K562 (cell line): ENCODE measurements around the gene RPS8. TPM values are rescaled to one million over a fixed set of nuclear protein-coding genes. Genes with fewer than 3 reads are reported as not detected.

Experiments used
- ARID3A ChIP-seq: IDR thresholded peaks from 2 replicates; pipeline ENCODE4 v1.6.1; 2012; ENCODE audit warnings: low read depth, low read length, improper control_type of control experiment, borderline replicate concordance
- CAMTA2 ChIP-seq: fragments of 250-450 bp; sonication (Bioruptor Pico); conservative IDR thresholded peaks from 2 replicates; pipeline ENCODE4 v1.5.1; 2022
- DLX4 ChIP-seq: fragments of 250-450 bp; sonication (Bioruptor Pico); IDR thresholded peaks from 2 replicates; pipeline ENCODE4 v1.6.1; 2021; ENCODE audit warnings: mild to moderate bottlenecking
- KDM4B ChIP-seq, 2 experiments: fragments of 450-650 bp in 1 of 2; sonication (generic) in 1 of 2; IDR thresholded peaks; 2 replicates each; pipeline ENCODE4 v1.6.1; 2016 to 2017; ENCODE audit warnings: borderline replicate concordance in 2 of 2, antibody characterized with exemption in 1 of 2, low read depth in 1 of 2, mild to moderate bottlenecking in 1 of 2
- KHSRP ChIP-seq: fragments of 450-650 bp; IDR thresholded peaks from 2 replicates; pipeline ENCODE4 v1.6.1; 2017
- MYNN ChIP-seq, 2 experiments: sonication (generic); formaldehyde crosslinking in 1 of 2; IDR thresholded peaks; 2 replicates each; pipeline versions ENCODE4 v1.5.0 to v1.6.1; 2016 to 2020; ENCODE audit warnings: antibody characterized with exemption in 1 of 2, missing genetic modification reagents in 1 of 2
- NFE2 ChIP-seq: IDR thresholded peaks from 2 replicates; pipeline ENCODE4 v1.6.1; 2014; ENCODE audit warnings: antibody characterized with exemption, low read depth
- USF2 ChIP-seq: sonication (generic); formaldehyde crosslinking; IDR thresholded peaks from 2 replicates; pipeline ENCODE4 v1.5.0; 2020; ENCODE audit warnings: missing genetic modification reagents
- XRCC5 ChIP-seq: fragments of 200-400 bp; formaldehyde crosslinking; IDR thresholded peaks from 2 replicates; pipeline ENCODE4 v1.6.1; 2017; ENCODE audit warnings: low read depth, mild to moderate bottlenecking, low read length
- ZBTB8A ChIP-seq: fragments of 450-650 bp; IDR thresholded peaks from 2 replicates; pipeline ENCODE4 v1.6.1; 2018; ENCODE audit warnings: mild to moderate bottlenecking, moderate library complexity; ENCODE audit not compliant: partially characterized antibody
- ZNF133 ChIP-seq: fragments of 250-450 bp; sonication (Bioruptor Pico); IDR thresholded peaks from 2 replicates; pipeline ENCODE4 v1.4.0; 2020; ENCODE audit warnings: mild to moderate bottlenecking
- ZNF318 ChIP-seq, 2 experiments: fragments of 450-650 bp; IDR thresholded peaks; 2 replicates each; pipeline ENCODE4 v1.6.1; 2016; ENCODE audit warnings: mild to moderate bottlenecking in 2 of 2, borderline replicate concordance in 1 of 2, low read depth in 1 of 2, moderate library complexity in 1 of 2
- ZNF584 ChIP-seq: fragments of 200-800 bp; sonication (Bioruptor generic); IDR thresholded peaks from 2 replicates; pipeline ENCODE4 v1.6.1; 2016; ENCODE audit warnings: low read depth, mild to moderate bottlenecking, missing genetic modification characterization, missing compliant biosample characterization
- ZNF785 ChIP-seq: fragments of 250-450 bp; sonication (Bioruptor Pico); IDR thresholded peaks from 2 replicates; pipeline ENCODE4 v1.4.0; 2020; ENCODE audit warnings: mild to moderate bottlenecking
- polyA plus RNA-seq, 8 experiments: library from polyadenylated mRNA; depleted of rRNA in 4 of 8; stranded (reverse) in 5 of 8; unstranded in 3 of 8; fragments of >200 nt; fragmentation: Nextera tagmentation in 2 of 8; fragmentation: Illumina TruSeq in 1 of 8; extraction: Ambion mirVana in 2 of 8; extraction: Trizol in 1 of 8; gene quantifications; 2 replicates each; pipeline versions ENCODE4 v1.2.1 to v1.2.3, GENCODE V29; 2011 to 2014; ENCODE audit warnings: inconsistent platforms in 1 of 8, missing spikeins in 1 of 8
- total RNA-seq, 7 experiments: library from RNA; depleted of rRNA in 6 of 7; stranded (reverse); fragments of >200 nt in 6 of 7; fragmentation: Illumina TruSeq in 2 of 7; extraction: Trizol in 2 of 7; gene quantifications; 2 replicates each; pipeline versions ENCODE4 v1.2.1 to v1.2.3, GENCODE V29; 2011 to 2021; ENCODE audit warnings: low replicate concordance in 1 of 7

RPS8 gene
- total and polyA plus RNA-seq, 9 of the 15 experiments (the other 6 are each of a cell fraction or from before 2014, with no cell fraction given): 2,431 to 4,168 (median 3,109) TPM

GRCh38 chr1:44819608-44820327, 44.4 kb downstream of the RPS8 start (continued):
- TF ChIP-seq ARID3A: peak; percentile 94
- TF ChIP-seq USF2 (CRISPR knock-in tag): no peak
- peak; percentile 91 for TF ChIP-seq XRCC5
- TF ChIP-seq KDM4B (IDR thresholded peaks at IDR 0.05; ENCODE audit: borderline replicate concordance in 2 of 2, low read depth in 1 of 2): peak in 1 of 2 experiments; percentile 99; a peak in 2 of 4 replicates
- TF ChIP-seq DLX4 (CRISPR knock-in tag): peak; percentile 85
- no peak for TF ChIP-seq ZNF133 (CRISPR knock-in tag)
- peak; percentile 88 for TF ChIP-seq MYNN (IDR thresholded peaks at IDR 0.05)
- no peak for TF ChIP-seq MYNN (CRISPR knock-in tag; IDR thresholded peaks at IDR 0.05)
- TF ChIP-seq ZBTB8A: no peak
- TF ChIP-seq CAMTA2 (CRISPR knock-in tag): peak; percentile 96
- TF ChIP-seq ZNF584 (CRISPR knock-in tag): no peak
- TF ChIP-seq KHSRP: peak; percentile 70
- peak in 1 of 2 experiments; percentile 99; a peak in 2 of 4 replicates for TF ChIP-seq ZNF318 (IDR thresholded peaks at IDR 0.05; ENCODE audit: borderline replicate concordance in 1 of 2, low read depth in 1 of 2)
- TF ChIP-seq NFE2: peak; percentile 23; the same call in 1 of the 2 replicates
- no peak for TF ChIP-seq ZNF785 (CRISPR knock-in tag)
